Body of pancreas (tissue), 4 donors: ENCODE measurements around the gene JAKMIP3.

Source experiments
- CTCF ChIP-seq, 7 experiments: fragments of 450-650 bp in 4 of 7; fragments of 200-600 bp in 3 of 7; sonication (generic) in 3 of 7; IDR thresholded peaks; one replicate each; pipeline ENCODE4 v1.5.1; 2016 to 2019; ENCODE audit warnings: antibody characterized with exemption in 7 of 7
- POLR2A ChIP-seq, 3 donors: fragments of 450-650 bp; IDR thresholded peaks; one replicate each; pipeline ENCODE4 v1.6.1; 2016; ENCODE audit warnings: antibody characterized with exemption in 3 of 3, mild to moderate bottlenecking in 2 of 3

- TF ChIP-seq POLR2A (IDR thresholded peaks at IDR 0.05) (no peak), CTCF (IDR thresholded peaks at IDR 0.05) (no peak)
Measured at GRCh38 chr10:132061030-132061429, 4.7 kb upstream of the JAKMIP3 start.
